Measurements from ENCODE around the gene ZBTB7C.

DNA sequence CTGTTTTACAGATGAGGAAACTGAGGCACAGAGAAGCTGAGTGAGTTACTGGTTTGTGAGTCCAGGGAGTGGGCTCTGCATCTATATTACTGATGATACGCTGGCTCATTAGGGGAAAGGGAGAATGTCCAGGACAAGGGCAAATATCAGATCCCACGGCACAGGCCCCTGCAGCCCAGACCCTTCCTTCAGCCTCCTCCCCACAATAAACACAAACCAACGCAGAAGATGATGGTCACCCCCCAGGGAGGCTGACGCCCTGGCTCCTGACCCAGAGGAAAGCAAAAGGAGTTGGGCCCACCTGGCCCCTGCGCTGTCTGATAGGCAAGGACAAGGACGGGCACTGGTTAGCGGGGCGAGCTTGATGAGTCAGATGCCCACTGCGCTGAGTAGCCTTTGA, 47.7 kb upstream of the ZBTB7C start:
- TF ChIP-seq, protein P1, sequence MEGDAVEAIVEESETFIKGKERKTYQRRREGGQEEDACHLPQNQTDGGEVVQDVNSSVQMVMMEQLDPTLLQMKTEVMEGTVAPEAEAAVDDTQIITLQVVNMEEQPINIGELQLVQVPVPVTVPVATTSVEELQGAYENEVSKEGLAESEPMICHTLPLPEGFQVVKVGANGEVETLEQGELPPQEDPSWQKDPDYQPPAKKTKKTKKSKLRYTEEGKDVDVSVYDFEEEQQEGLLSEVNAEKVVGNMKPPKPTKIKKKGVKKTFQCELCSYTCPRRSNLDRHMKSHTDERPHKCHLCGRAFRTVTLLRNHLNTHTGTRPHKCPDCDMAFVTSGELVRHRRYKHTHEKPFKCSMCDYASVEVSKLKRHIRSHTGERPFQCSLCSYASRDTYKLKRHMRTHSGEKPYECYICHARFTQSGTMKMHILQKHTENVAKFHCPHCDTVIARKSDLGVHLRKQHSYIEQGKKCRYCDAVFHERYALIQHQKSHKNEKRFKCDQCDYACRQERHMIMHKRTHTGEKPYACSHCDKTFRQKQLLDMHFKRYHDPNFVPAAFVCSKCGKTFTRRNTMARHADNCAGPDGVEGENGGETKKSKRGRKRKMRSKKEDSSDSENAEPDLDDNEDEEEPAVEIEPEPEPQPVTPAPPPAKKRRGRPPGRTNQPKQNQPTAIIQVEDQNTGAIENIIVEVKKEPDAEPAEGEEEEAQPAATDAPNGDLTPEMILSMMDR (IDR thresholded peaks at IDR 0.05), result no peak
- no peak for TF ChIP-seq POLR2A (IDR thresholded peaks at IDR 0.05)

All from body of pancreas (tissue), 4 donors.